AG09319 (cell line): Measurements from ENCODE around the gene MPPED2.

Experiments
- DNase-seq: peaks from one replicate; pipeline ENCODE4 v3.0.0-alpha.2; 2010; ENCODE audit warnings: low read depth; ENCODE audit errors: extremely low read depth
- TF ChIP-seq, protein P1 (sequence below): IDR thresholded peaks from 2 replicates; pipeline ENCODE4 v1.5.1; 2011; ENCODE audit warnings: low read depth, mild to moderate bottlenecking, inconsistent platforms, low read length, moderate library complexity

MPPED2 gene

DNA sequence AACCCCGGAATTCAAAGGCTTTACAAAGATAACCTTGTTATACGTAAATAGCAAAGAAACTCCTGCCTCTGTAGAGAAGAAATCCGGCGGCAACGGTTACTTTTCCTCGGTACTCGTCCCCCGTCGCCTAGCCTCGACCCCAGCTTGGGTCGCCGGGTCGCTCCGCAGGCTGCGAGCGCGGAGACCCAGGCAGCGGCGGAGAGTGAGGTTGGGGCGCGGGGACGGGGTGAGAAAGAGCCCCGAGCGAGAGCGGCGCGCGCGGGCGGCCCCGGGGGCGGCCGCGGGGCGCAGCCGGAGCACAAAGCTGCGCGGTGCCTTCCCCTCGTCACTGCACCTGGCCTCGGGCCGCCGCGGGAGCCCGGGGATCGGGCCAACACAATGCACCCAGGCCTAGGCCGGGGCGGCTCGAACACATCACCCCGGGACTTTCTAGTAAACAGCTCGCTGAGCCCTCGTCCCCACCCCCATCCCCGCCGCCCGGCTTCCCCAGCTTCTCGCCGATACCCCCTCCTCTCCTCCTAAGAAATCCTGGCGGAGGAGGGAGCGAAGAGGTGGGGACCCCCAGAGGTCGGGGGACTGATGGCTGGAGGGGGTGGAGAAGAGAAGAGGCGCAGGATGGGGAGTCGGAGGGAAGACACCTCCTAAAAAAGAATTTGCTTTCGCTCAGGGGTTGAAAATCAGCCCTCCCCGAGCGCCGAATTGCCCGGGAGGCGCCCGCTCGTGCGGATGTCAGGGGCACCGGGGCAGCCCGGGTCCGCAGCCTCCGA lies 845 bp downstream of the MPPED2 start:
- TF ChIP-seq, protein P1, sequence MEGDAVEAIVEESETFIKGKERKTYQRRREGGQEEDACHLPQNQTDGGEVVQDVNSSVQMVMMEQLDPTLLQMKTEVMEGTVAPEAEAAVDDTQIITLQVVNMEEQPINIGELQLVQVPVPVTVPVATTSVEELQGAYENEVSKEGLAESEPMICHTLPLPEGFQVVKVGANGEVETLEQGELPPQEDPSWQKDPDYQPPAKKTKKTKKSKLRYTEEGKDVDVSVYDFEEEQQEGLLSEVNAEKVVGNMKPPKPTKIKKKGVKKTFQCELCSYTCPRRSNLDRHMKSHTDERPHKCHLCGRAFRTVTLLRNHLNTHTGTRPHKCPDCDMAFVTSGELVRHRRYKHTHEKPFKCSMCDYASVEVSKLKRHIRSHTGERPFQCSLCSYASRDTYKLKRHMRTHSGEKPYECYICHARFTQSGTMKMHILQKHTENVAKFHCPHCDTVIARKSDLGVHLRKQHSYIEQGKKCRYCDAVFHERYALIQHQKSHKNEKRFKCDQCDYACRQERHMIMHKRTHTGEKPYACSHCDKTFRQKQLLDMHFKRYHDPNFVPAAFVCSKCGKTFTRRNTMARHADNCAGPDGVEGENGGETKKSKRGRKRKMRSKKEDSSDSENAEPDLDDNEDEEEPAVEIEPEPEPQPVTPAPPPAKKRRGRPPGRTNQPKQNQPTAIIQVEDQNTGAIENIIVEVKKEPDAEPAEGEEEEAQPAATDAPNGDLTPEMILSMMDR, result no peak
- no peak for DNase-seq

DNA sequence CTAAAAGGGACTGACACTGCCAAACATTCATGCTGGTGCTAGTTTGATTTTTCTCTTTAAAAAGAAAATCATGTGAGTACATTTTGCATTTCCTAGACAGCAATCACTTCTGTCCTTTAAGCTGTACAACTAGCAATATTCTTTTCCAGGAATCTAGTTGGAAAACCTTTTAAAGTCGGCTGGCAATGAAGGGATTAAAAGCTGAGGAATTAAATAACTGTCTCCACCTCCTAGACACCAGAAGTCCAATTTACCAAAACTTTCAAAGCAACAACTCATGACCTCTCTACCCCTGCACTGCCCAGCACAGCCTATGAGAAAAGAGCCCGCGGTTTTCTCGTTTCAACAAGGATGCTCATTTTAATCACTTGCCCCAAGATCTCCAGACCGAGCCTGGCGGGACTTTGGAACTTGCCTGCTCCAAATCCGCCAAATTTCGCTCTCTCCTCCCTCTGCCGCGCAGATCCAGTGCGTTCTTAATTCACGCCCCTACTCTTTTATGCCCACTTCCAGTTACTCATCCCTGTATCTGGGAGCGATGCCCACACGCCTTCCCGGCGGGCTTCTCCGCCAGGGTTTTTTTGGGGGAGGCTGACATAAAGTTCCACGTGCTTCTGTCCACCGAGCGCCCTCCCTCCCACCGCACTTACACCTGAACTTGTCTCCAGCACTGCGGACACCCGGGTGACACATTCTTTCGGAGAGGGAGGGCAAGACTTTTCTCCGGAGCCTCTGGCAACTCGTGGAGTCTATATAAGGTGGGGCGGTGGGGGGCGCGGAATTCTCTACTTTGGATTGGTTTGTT lies 2.5 kb downstream of the MPPED2 start:
- TF ChIP-seq, protein P1, result no peak
- DNase-seq, result no peak

DNA sequence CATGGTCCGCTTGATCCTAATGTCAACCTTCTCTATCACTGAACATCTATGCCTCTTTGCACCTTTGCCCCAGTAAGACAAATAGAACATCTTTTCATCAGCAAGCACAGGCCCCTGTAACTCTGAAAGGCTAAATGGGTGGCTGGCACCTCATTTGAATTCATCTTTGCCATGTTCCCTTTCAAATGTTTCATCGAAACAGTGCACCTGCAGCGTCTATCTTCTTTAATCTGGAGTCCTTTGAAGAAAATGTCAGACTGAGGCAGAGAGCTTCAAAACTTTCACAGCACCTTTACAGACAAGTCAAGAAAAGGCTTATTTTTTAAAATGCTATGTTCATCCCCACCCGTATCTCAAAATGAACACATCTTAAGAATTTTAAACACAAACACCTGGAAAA lies 3.4 kb downstream of the MPPED2 start:
- TF ChIP-seq, protein P1, result no peak
- DNase-seq, result no peak

DNA sequence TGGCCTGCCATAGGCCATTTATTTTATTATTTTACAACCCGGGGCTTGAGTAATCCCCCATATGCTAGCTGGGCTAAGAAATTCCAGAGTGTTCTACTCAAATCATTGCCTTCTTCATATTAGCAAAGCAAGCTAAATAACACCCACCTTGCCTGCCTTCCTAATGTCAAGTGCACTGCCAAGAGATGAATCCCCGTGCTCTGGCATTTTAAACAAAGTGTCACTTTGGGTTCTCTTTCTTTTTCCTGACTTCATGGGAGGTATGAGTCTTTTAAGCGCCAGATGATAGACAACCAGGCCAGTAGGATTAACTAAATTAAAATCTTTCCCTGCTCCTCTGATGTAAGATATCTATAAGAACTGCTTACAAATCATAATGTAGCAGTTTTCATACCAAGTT lies 4.5 kb downstream of the MPPED2 start:
- TF ChIP-seq, protein P1, result no peak

DNA sequence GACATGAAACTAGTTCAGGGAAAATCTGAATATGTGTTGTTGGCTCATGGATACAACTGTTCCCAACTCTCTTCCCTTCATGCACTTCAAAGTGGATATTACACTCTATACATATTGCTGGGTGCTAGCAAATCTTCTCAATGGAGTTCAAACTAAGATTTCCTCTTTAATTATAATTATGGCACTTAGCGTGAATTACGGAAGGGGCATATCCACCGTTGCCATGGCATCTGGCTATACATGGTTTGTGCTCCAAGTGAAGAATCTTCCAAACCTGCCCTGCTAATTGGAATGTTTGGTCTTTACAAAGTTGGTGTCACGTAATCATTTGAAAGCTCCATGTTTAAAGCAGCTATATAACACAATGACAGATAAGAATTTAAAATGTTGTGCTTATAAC lies 5.6 kb downstream of the MPPED2 start:
- TF ChIP-seq, protein P1, result no peak
- DNase-seq, result no peak

More for the DNA sequence above, 4.5 kb downstream of the MPPED2 start:
- DNase-seq, result no peak

DNA sequence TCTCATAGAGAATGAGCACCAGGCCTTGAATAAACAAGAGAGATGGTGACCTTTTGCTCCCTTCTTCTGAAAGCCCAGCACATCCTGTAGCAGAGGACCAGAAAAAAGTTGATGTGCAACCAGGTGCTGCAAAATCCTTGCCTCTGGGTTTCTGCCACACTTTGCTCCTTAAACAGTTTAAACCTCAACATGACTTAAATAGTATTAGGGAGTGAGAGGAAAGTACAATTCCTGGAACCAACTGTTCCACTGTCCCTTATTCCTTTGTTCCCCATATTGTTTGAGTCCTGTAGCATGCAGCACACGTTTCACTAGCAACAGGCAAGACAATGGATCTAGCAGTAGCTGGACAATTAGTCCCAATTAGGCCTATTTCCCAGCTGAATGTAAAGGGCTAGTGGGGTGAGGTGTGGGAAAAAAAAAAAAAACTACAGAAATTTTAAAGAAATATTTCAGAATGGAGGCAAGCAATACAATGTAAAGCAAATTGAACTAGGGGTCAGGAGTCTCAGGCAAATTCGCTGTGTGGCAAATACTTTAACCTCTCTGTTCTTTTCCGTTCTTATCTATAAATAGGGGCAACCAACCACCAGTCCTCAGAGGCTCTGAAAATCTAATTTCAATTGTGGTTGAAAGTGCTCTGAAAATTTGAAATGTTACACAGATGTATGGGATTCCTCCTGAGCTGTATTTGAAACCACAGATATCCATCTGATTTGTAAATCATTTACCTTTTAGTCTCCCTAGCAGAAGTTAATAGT lies 6.6 kb downstream of the MPPED2 start:
- no peak for DNase-seq
- TF ChIP-seq, protein P1, result no peak
